SK-N-MC (cell line): ENCODE measurements around the gene ZNF148.
A peak's percentile ranks its signal among the peaks of the same experiment; 100 is the strongest.

Experiments
- DNase-seq: peaks from one replicate; pipeline ENCODE4 v3.0.0-alpha.2; 2011; ENCODE audit warnings: low read depth, low spot score
- H3K27ac ChIP-seq: fragments of 200-600 bp; sonication (generic); 2 replicates; pipeline ENCODE4 v1.5.1; 2016; ENCODE audit warnings: mixed run types
- H3K36me3 ChIP-seq: fragments of 200-600 bp; sonication (generic); 2 replicates; pipeline ENCODE4 v1.6.1; 2017; ENCODE audit warnings: antibody characterized with exemption, low read length, mixed read lengths; ENCODE audit not compliant: insufficient read depth
- H3K4me3 ChIP-seq: fragments of 200-600 bp; sonication (generic); 2 replicates; pipeline ENCODE4 v1.5.1; 2016
- H3K9ac ChIP-seq: fragments of 200-600 bp; sonication (generic); 2 replicates; pipeline ENCODE4 v1.8.0; 2017; ENCODE audit warnings: mixed run types, mixed read lengths; ENCODE audit not compliant: insufficient read length
- H3K9me3 ChIP-seq: fragments of 200-600 bp; sonication (generic); 2 replicates; pipeline ENCODE4 v1.6.1; 2017; ENCODE audit warnings: low read depth, mild to moderate bottlenecking, antibody characterized with exemption, low read length, moderate library complexity, mixed read lengths
- EZH2 ChIP-seq: fragments of 200-600 bp; sonication (generic); IDR thresholded peaks from one replicate; pipeline ENCODE4 v1.6.1; 2017; ENCODE audit warnings: antibody characterized with exemption
- FOXP2 ChIP-seq: optimal IDR thresholded peaks from 2 replicates; pipeline ENCODE3; 2011; ENCODE audit warnings: mild to moderate bottlenecking, moderate library complexity; ENCODE audit not compliant: insufficient read depth; ENCODE audit errors: extremely low read length, control extremely low read depth
- POLR2AphosphoS5 ChIP-seq: IDR thresholded peaks from 2 replicates; pipeline ENCODE4 v1.6.1; 2012; ENCODE audit warnings: mild to moderate bottlenecking, low read depth, low read length, borderline replicate concordance

Gene ZNF148

DNA sequence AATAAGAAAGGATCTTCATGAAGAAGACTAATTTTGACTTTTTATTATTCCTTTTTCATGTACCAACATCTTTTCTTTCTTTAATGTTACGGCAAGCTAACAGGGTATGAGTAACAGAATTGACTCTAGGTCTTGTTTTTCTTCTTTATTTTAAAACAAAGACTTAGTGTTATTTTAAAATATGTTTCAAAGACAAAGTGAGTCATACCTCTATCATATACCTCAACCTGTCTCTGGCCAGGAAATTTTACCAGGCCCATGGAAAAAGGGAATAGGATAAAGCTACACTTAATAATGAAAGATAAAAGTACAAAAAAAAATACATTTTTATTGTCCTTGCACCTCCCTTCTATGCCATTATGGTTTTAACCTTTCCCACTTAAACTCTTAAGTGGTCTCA, 57.4 kb downstream of the ZNF148 start:
- Histone ChIP-seq H3K9me3 (peaks cover 3% of the 10 kb centered on the region; the same call in 1 of the 2 replicates), H3K36me3 (peaks cover 79% of the 10 kb centered on the region), H3K27ac (no peak overlapping the region), H3K4me3 (no peak overlapping the region), H3K9ac (no peak overlapping the region)
- no peak for TF ChIP-seq FOXP2
- TF ChIP-seq EZH2, result no peak
- no peak for TF ChIP-seq POLR2AphosphoS5
- DNase-seq, result no peak

DNA sequence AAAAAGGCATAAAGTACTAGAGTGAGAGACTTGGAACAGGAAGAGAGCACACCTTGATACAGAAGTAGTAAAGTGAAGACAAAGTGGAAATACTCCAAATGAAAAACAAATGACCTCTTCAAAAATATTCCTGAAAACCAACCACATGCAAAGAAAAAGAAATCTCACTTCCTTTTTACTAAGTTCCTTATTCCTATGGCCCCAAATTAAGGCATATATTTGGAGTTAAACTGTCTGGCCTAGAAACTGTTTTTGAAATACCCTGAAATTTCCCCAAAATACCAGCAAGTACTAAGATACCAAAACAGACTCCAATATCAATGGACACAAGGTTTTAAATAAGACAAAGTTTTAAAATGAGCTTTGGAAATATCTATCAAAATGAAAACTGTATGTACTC, 58.2 kb downstream of the ZNF148 start:
- H3K9me3 ChIP-seq, result peaks cover 11% of the 10 kb centered on the region
- no peak overlapping the region for H3K4me3 ChIP-seq
- no peak for DNase-seq
- peaks cover 85% of the 10 kb centered on the region for H3K36me3 ChIP-seq
- TF ChIP-seq POLR2AphosphoS5 (no peak), EZH2 (no peak)
- H3K27ac ChIP-seq, result no peak overlapping the region
- no peak overlapping the region for H3K9ac ChIP-seq

DNA sequence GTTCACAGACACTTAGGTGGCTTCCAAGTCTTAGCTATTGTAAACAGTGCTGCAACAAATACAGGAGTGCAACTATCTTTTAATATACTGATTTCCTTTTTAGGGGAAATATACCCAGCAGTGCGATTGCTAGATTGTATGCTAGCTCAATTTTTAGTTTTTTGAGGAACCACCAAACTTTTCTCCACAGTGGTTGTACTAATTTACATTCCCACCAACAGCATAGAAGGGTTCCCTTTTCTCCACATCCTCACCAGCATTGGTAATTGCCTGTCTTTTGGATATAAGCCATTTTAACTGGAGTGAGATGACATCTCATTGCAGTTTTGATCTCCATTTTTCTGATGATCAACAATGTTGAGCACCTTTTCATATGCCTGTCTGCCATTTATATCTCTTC, 58.9 kb downstream of the ZNF148 start:
- no peak overlapping the region for H3K9ac ChIP-seq
- DNase-seq, result no peak
- peaks cover 18% of the 10 kb centered on the region for H3K9me3 ChIP-seq
- no peak for TF ChIP-seq FOXP2
- no peak for TF ChIP-seq EZH2
- no peak for TF ChIP-seq POLR2AphosphoS5
- no peak overlapping the region for H3K27ac ChIP-seq
- H3K36me3 ChIP-seq, result peaks cover 89% of the 10 kb centered on the region
- no peak overlapping the region for H3K4me3 ChIP-seq

DNA sequence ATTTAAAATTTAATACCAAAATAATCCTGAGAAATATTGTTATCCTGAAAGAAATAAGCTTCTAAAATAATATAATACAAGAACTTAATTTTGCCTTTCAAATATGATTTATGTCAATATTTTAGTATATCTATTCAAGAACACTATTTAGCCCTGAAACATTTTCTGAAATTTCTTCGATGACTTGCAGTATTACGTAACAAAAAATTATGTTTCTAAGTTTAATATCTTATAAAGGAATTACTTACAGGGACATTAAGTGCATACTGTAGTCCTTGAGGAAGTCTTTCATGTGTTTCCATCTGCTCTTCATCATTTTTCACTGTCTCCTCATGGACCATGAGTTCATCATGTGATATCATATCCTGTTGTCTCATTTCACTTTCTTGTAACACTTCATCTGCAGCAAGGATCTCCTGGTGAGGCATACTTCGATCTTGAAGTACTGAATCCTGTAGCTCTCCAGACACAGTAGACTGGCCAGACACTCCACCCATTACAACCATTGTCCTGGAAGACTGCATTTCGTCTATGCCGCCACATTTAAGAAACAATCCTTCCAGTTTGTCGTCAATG, 62.0 kb downstream of the ZNF148 start:
- H3K9me3 ChIP-seq, result peaks cover 32% of the 10 kb centered on the region
- H3K27ac ChIP-seq, result no peak overlapping the region
- no peak overlapping the region for H3K9ac ChIP-seq
- peaks cover 87% of the 10 kb centered on the region for H3K36me3 ChIP-seq
- TF ChIP-seq POLR2AphosphoS5 (no peak), FOXP2 (no peak), EZH2 (no peak)
- H3K4me3 ChIP-seq, result no peak overlapping the region
- DNase-seq, result no peak

DNA sequence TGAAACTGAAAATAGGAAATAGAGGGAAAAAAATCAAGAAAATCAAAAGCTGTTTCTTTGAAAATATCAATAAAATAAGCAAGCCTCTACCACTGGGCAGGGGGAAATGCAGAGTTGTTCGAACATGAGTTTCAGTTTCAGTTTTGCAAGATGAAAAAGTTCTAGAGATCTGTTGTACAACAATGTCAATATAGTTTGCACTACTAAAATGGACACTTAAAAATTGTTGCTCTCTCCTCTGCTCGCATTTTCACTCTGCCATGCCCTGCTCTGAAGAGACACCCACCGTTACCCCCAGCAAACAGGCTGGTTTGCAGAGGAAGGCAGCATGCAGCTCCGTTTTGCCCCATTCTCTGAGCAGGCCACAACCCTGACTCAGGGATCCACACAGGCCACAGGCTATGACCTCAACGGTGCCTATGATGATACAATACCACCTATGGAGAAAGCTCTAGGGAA, 64.5 kb downstream of the ZNF148 start:
- no peak overlapping the region for H3K27ac ChIP-seq
- no peak for TF ChIP-seq EZH2
- DNase-seq, result no peak
- peaks cover 29% of the 10 kb centered on the region for H3K9me3 ChIP-seq
- no peak overlapping the region for H3K4me3 ChIP-seq
- H3K9ac ChIP-seq, result no peak overlapping the region
- peaks cover 70% of the 10 kb centered on the region for H3K36me3 ChIP-seq

DNA sequence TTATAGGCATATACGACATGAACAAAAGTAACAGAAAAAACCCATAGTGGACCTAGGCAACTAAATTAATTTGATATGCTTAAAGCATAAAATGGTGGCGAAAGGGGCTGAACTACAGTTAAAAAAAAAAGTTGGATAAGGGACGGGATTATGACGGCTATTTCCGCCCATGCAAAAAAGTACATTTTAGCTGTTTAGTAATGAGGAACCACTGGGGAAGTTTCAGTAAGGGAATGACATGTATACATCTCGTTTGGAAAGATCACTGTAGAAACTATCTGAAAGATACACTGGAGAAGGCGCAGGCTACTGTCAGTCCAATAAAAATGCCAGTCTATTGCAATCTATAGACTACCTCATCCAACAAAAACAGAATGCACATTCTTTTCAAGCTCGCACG, 65.6 kb downstream of the ZNF148 start:
- H3K27ac ChIP-seq, result no peak overlapping the region
- H3K36me3 ChIP-seq, result peaks cover 70% of the 10 kb centered on the region
- peaks cover 29% of the 10 kb centered on the region for H3K9me3 ChIP-seq
- no peak for DNase-seq
- no peak overlapping the region for H3K4me3 ChIP-seq
- TF ChIP-seq FOXP2 (no peak), POLR2AphosphoS5 (no peak), EZH2 (no peak)
- H3K9ac ChIP-seq, result no peak overlapping the region

DNA sequence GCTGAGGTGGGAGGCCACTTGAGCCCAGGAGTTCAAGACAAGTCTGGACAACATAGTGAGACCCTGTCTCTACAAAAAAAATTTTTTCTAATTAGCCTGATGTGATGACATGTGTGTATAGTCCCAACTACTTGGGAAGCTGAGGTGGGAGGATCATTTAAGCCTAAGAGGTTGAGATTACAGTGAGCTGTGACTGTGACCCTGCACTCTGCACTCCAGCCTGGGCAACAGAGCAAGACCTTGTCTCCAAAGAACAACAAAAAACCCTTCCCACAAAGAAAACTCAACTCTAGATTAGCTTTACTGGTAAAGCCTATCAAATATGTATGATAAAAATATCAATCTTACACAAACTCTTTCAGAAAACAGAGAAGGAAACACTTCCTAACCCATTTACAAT, 68.5 kb downstream of the ZNF148 start:
- no peak for DNase-seq
- Histone ChIP-seq H3K9ac (no peak overlapping the region), H3K4me3 (no peak overlapping the region), H3K36me3 (peaks cover 54% of the 10 kb centered on the region), H3K27ac (no peak overlapping the region), H3K9me3 (peaks cover 18% of the 10 kb centered on the region)
- TF ChIP-seq EZH2, result no peak
- no peak for TF ChIP-seq POLR2AphosphoS5
- no peak for TF ChIP-seq FOXP2

DNA sequence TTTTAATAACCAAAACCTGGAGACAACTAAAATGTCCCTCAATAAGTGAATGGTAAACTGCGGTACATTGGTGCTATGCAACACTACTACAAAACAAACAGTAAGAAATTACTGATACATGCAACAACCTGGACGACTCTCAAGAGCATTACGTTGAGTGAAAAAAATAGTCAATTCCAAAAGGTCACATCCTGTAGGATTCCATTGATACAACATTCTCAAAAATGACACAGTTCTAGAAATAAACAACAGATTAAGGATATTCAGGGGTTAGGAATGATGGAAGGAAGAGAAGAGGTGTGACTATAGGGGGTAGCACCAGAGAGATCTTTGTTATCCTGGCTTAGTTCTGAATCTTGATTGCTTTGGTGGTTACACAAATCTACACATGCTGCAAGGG, 72.2 kb downstream of the ZNF148 start:
- no peaks in the 10 kb centered on the region for H3K9me3 ChIP-seq
- no peak overlapping the region for H3K27ac ChIP-seq
- DNase-seq, result no peak
- peaks cover 22% of the 10 kb centered on the region for H3K36me3 ChIP-seq
- TF ChIP-seq FOXP2, result no peak
- TF ChIP-seq EZH2, result no peak
- no peak for TF ChIP-seq POLR2AphosphoS5
- no peak overlapping the region for H3K4me3 ChIP-seq
- H3K9ac ChIP-seq, result no peak overlapping the region

DNA sequence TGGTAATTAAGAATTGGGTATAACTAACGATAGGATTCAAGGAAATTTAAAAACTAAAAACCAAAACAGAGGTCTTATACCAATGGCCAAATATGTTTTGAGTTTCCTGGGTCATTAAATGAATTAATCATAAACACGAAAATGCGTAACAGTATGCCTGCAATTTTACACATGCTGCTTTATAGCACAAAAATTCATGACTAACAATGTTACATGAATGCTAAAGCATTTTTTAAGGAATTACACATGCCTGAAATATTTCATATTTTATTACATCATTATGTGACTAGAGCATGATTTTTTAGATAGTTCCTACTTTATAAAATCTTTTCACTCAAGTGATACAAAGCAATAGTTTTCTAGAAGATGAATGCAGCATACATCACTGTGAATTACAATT, 74.7 kb downstream of the ZNF148 start:
- Histone ChIP-seq H3K36me3 (peaks cover 22% of the 10 kb centered on the region), H3K27ac (peak overlapping the region; percentile 96), H3K9ac (peak overlapping the region; percentile 54), H3K9me3 (no peaks in the 10 kb centered on the region), H3K4me3 (peak overlapping the region; percentile 41)
- TF ChIP-seq FOXP2 (no peak), POLR2AphosphoS5 (peak; percentile 53; the same call in 1 of the 2 replicates)
- peak; percentile 86 for DNase-seq
